HCT116 (cell line): ENCODE data around the gene PXN.

Experiments used
- CTCF ChIP-seq, 3 experiments: fragments of 200-600 bp in 1 of 3; sonication (generic) in 1 of 3; IDR thresholded peaks in 2 of 3; conservative IDR thresholded peaks in 1 of 3; 2 replicates each; pipeline ENCODE4 v1.5.1; 2012 to 2017; ENCODE audit warnings: low read depth in 2 of 3, low read length in 2 of 3, antibody characterized with exemption in 1 of 3, borderline replicate concordance in 1 of 3, control low read depth in 1 of 3, mild to moderate bottlenecking in 1 of 3, mixed read lengths in 1 of 3, mixed run types in 1 of 3, moderate library complexity in 1 of 3; ENCODE audit not compliant: insufficient read depth in 1 of 3
- ZFX ChIP-seq: fragments of 450-650 bp; IDR thresholded peaks from 2 replicates; pipeline ENCODE4 v1.6.1; 2017

- no peak for TF ChIP-seq ZFX
- TF ChIP-seq CTCF (IDR thresholded peaks at IDR 0.05 in 2 of 3, conservative IDR thresholded peaks at IDR 0.05 in 1 of 3; ENCODE audit: borderline replicate concordance in 1 of 3, insufficient read depth in 1 of 3, low read depth in 2 of 3, low read length in 2 of 3), result no peak
These were observed 1.2 kb downstream of the PXN start for GRCh38 chr12:120264086-120264903.
